Measurements from ENCODE around the gene LIMK1. TPM values are rescaled to one million over a fixed set of nuclear protein-coding genes. Genes with fewer than 3 reads are reported as not detected.

LIMK1 gene
- total RNA-seq (2014; rRNA removed; shearing (Covaris generic)) (77.9 and 96.5 TPM in 2 replicates), polyA plus RNA-seq (2016; fragmentation: Nextera tagmentation; extraction: Ambion mirVana) (13.0 and 17.3 TPM in 2 replicates)
- long read RNA-seq: 0 reads

DNA sequence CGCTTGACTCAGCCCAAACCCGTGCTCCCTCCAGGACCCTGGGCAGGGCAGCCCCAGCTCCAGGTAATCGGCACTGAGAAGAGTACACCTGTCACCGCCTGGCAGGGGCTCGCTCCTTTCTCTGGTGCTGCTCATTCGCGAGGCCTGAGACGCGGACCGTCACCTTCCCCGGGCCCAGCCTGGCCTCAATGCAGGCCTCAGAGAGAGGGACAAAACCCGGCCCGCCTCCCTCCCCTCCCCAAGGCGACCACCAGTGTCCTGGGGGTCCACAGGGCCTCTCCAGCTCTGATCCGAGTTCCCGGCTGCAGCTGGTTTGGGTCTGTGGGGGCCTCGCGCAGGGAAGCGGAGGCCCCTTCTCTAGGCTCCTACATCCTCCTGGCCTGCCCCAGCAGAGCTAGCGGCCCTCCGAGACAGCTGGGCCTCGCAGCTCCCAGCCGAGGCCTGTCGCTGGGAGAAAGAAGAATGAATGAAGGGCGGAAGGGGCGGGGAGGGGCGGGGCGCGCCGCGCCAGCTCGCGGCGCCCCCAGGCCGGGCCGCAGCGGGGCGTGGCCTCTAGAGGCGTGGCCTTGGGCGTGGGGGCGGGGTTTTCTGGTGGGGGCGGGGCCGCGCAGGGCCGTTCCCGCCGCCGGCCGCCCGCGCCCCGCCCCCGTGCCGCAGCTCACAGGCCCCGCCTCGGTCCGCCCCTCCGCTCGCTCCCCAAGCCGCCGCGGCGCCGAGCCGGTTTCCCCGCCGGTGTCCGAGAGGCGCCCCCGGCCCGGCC is at the start of gene LIMK1:
Gene LIMK1 (plus strand): TSS at position 688 of the 760 bp plus-strand sequence. CDS start 187 bp downstream, outside the sequence.
- Mint-ChIP-seq H3K27ac (peak within 1 kb of the TSS; percentile 65; the same call in 1 of the 2 replicates), H3K36me3 (ENCODE audit: low read depth) (peaks cover 24% of the 10 kb centered on the region), H3K4me3 (peak within 1 kb of the TSS; percentile 81), H3K4me1 (peaks cover 19% of the 10 kb centered on the region), H3K27me3 (ENCODE audit: insufficient read depth, low read depth, poor library complexity) (peaks cover 8% of the 10 kb centered on the region), H3K9me3 (no peaks in the 10 kb centered on the region)
- Histone ChIP-seq H3K4me2 (peak within 1 kb of the TSS; percentile 94), H3K27me3 (ENCODE audit: insufficient read depth) (no peaks in the 10 kb centered on the region), H2AFZ (peak within 1 kb of the TSS; percentile 81), H3K36me3 (ENCODE audit: insufficient read depth) (0 out of 2 replicates have a peak, but pooled peaks cover 3% of the 10 kb centered on the region), H3F3A (replicated peaks; ENCODE audit: low read depth) (0 out of 2 replicates have a peak, but pooled peaks cover 7% of the 10 kb centered on the region), H3K4me3 (peak within 1 kb of the TSS; percentile 83), H3K27ac (ENCODE audit: low read depth) (peak within 1 kb of the TSS; percentile 81; the same call in 1 of the 2 replicates), H4K20me1 (replicated peaks; ENCODE audit: insufficient read depth) (peaks cover 4% of the 10 kb centered on the region; the same call in 1 of the 2 replicates), H3K4me1 (ENCODE audit: insufficient read depth) (peaks cover 16% of the 10 kb centered on the region; the same call in 1 of the 2 replicates), H3K9me2 (ENCODE audit: insufficient read depth) (no peaks in the 10 kb centered on the region), H3K79me2 (replicated peaks; ENCODE audit: insufficient read depth) (peaks cover 8% of the 10 kb centered on the region)
- ATAC-seq (peak; percentile 72), DNase-seq (ENCODE audit: low spot score) (peak; percentile 87)
- TF ChIP-seq JUNB (IDR thresholded peaks at IDR 0.05; ENCODE audit: unreplicated experiment): no peak
- TF ChIP-seq POLR2AphosphoS5 (IDR thresholded peaks at IDR 0.05; ENCODE audit: low read depth): peak; percentile 83

DNA sequence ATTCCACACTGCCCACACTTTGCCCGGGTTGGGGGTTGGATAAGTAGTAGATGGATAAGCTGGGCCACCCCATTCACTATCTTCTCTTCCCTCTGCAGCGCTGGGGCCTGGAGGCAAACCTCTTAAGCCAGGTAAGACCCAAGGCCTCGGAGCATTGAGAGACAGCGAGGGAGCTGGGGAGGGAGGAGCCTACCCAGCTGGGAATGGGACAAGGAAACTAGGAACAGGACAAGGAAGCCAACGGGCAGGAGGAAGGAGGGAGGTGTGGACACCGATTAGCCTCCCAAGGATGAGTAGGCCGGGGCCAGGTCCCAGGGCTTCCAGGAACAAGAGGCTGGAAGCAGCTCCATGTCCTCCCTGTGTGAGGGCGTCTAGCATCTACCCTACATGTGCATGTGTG is 46.0 kb upstream of the LIMK1 start:
- Mint-ChIP-seq H3K9me3 (no peaks in the 10 kb centered on the region), H3K27me3 (ENCODE audit: insufficient read depth, low read depth, poor library complexity) (peaks cover 13% of the 10 kb centered on the region), H3K27ac (peak overlapping the region; percentile 80; the same call in 1 of the 2 replicates), H3K4me1 (peaks cover 14% of the 10 kb centered on the region), H3K4me3 (no peak overlapping the region), H3K36me3 (ENCODE audit: low read depth) (no peaks in the 10 kb centered on the region)
- DNase-seq (ENCODE audit: low spot score) (no peak), ATAC-seq (no peak)
- Histone ChIP-seq H3K27me3 (ENCODE audit: insufficient read depth) (no peaks in the 10 kb centered on the region), H3K36me3 (ENCODE audit: insufficient read depth) (no peaks in the 10 kb centered on the region), H3K4me1 (ENCODE audit: insufficient read depth) (no peaks in the 10 kb centered on the region), H2AFZ (no peak overlapping the region), H3K79me2 (replicated peaks; ENCODE audit: insufficient read depth) (no peaks in the 10 kb centered on the region), H3K27ac (ENCODE audit: low read depth) (no peak overlapping the region), H3K9me2 (ENCODE audit: insufficient read depth) (no peaks in the 10 kb centered on the region), H3F3A (replicated peaks; ENCODE audit: low read depth) (no peaks in the 10 kb centered on the region), H3K4me2 (no peak overlapping the region), H3K4me3 (no peak overlapping the region), H4K20me1 (replicated peaks; ENCODE audit: insufficient read depth) (no peaks in the 10 kb centered on the region)
- TF ChIP-seq STAT1 (IDR thresholded peaks at IDR 0.05; ENCODE audit: unreplicated experiment) (no peak), EZH2 (IDR thresholded peaks at IDR 0.05; ENCODE audit: low read depth, unreplicated experiment) (no peak), ZNF114 (CRISPR knock-in tag; IDR thresholded peaks at IDR 0.05) (no peak), POLR2AphosphoS5 (IDR thresholded peaks at IDR 0.05; ENCODE audit: low read depth) (no peak), JUNB (IDR thresholded peaks at IDR 0.05; ENCODE audit: unreplicated experiment) (no peak), NANOG (IDR thresholded peaks at IDR 0.05; ENCODE audit: borderline replicate concordance) (no peak)
- TF ChIP-seq, protein P1, sequence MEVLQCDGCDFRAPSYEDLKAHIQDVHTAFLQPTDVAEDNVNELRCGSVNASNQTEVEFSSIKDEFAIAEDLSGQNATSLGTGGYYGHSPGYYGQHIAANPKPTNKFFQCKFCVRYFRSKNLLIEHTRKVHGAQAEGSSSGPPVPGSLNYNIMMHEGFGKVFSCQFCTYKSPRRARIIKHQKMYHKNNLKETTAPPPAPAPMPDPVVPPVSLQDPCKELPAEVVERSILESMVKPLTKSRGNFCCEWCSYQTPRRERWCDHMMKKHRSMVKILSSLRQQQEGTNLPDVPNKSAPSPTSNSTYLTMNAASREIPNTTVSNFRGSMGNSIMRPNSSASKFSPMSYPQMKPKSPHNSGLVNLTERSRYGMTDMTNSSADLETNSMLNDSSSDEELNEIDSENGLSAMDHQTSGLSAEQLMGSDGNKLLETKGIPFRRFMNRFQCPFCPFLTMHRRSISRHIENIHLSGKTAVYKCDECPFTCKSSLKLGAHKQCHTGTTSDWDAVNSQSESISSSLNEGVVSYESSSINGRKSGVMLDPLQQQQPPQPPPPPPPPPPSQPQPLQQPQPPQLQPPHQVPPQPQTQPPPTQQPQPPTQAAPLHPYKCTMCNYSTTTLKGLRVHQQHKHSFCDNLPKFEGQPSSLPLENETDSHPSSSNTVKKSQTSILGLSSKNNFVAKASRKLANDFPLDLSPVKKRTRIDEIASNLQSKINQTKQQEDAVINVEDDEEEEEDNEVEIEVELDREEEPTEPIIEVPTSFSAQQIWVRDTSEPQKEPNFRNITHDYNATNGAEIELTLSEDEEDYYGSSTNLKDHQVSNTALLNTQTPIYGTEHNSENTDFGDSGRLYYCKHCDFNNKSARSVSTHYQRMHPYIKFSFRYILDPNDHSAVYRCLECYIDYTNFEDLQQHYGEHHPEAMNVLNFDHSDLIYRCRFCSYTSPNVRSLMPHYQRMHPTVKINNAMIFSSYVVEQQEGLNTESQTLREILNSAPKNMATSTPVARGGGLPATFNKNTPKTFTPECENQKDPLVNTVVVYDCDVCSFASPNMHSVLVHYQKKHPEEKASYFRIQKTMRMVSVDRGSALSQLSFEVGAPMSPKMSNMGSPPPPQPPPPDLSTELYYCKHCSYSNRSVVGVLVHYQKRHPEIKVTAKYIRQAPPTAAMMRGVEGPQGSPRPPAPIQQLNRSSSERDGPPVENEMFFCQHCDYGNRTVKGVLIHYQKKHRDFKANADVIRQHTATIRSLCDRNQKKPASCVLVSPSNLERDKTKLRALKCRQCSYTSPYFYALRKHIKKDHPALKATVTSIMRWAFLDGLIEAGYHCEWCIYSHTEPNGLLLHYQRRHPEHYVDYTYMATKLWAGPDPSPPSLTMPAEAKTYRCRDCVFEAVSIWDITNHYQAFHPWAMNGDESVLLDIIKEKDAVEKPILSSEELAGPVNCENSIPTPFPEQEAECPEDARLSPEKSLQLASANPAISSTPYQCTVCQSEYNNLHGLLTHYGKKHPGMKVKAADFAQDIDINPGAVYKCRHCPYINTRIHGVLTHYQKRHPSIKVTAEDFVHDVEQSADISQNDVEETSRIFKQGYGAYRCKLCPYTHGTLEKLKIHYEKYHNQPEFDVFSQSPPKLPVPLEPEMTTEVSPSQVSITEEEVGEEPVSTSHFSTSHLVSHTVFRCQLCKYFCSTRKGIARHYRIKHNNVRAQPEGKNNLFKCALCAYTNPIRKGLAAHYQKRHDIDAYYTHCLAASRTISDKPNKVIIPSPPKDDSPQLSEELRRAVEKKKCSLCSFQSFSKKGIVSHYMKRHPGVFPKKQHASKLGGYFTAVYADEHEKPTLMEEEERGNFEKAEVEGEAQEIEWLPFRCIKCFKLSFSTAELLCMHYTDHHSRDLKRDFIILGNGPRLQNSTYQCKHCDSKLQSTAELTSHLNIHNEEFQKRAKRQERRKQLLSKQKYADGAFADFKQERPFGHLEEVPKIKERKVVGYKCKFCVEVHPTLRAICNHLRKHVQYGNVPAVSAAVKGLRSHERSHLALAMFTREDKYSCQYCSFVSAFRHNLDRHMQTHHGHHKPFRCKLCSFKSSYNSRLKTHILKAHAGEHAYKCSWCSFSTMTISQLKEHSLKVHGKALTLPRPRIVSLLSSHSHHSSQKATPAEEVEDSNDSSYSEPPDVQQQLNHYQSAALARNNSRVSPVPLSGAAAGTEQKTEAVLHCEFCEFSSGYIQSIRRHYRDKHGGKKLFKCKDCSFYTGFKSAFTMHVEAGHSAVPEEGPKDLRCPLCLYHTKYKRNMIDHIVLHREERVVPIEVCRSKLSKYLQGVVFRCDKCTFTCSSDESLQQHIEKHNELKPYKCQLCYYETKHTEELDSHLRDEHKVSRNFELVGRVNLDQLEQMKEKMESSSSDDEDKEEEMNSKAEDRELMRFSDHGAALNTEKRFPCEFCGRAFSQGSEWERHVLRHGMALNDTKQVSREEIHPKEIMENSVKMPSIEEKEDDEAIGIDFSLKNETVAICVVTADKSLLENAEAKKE (CRISPR knock-in tag; IDR thresholded peaks at IDR 0.05): no peak
- TF ChIP-seq, protein P2, sequence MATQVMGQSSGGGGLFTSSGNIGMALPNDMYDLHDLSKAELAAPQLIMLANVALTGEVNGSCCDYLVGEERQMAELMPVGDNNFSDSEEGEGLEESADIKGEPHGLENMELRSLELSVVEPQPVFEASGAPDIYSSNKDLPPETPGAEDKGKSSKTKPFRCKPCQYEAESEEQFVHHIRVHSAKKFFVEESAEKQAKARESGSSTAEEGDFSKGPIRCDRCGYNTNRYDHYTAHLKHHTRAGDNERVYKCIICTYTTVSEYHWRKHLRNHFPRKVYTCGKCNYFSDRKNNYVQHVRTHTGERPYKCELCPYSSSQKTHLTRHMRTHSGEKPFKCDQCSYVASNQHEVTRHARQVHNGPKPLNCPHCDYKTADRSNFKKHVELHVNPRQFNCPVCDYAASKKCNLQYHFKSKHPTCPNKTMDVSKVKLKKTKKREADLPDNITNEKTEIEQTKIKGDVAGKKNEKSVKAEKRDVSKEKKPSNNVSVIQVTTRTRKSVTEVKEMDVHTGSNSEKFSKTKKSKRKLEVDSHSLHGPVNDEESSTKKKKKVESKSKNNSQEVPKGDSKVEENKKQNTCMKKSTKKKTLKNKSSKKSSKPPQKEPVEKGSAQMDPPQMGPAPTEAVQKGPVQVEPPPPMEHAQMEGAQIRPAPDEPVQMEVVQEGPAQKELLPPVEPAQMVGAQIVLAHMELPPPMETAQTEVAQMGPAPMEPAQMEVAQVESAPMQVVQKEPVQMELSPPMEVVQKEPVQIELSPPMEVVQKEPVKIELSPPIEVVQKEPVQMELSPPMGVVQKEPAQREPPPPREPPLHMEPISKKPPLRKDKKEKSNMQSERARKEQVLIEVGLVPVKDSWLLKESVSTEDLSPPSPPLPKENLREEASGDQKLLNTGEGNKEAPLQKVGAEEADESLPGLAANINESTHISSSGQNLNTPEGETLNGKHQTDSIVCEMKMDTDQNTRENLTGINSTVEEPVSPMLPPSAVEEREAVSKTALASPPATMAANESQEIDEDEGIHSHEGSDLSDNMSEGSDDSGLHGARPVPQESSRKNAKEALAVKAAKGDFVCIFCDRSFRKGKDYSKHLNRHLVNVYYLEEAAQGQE (IDR thresholded peaks at IDR 0.05; ENCODE audit: unreplicated experiment): no peak
- TF ChIP-seq, protein P3, sequence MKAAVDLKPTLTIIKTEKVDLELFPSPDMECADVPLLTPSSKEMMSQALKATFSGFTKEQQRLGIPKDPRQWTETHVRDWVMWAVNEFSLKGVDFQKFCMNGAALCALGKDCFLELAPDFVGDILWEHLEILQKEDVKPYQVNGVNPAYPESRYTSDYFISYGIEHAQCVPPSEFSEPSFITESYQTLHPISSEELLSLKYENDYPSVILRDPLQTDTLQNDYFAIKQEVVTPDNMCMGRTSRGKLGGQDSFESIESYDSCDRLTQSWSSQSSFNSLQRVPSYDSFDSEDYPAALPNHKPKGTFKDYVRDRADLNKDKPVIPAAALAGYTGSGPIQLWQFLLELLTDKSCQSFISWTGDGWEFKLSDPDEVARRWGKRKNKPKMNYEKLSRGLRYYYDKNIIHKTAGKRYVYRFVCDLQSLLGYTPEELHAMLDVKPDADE (IDR thresholded peaks at IDR 0.05): no peak
